Muscle of back (tissue), 11 donors: ENCODE results near the gene PLEKHA6. TPM values are rescaled to one million over a fixed set of nuclear protein-coding genes. Genes with fewer than 3 reads are reported as not detected.

Experiments
- DNase-seq, 3 donors: peaks; one replicate each; pipeline versions ENCODE4 v3.0.0 to v3.0.0-alpha.2; 2013
- polyA plus RNA-seq, 10 donors: library from polyadenylated mRNA; unstranded; fragments of 120-200 nt; gene quantifications; one replicate each; pipeline ENCODE4 v1.2.1, GENCODE V29; 2013; ENCODE audit not compliant: insufficient read length in 10 of 10

PLEKHA6 gene
- polyA plus RNA-seq, 10 donors: 1.7 to 7.2 (median 2.8) TPM

- no peak for DNase-seq
These were observed 20.6 kb upstream of the PLEKHA6 start for GRCh38 chr1:204380293-204380831.

GRCh38 chr1:204377800-204378668 is 18.3 kb upstream of the PLEKHA6 start:
- peak in 1 of 3 donors; percentile 30 for DNase-seq

GRCh38 chr1:204376919-204377799 is 17.4 kb upstream of the PLEKHA6 start:
- DNase-seq: no peak

- DNase-seq: no peak
These were observed 16.7 kb upstream of the PLEKHA6 start for GRCh38 chr1:204376465-204376864.

GRCh38 chr1:204373911-204374310 is 14.2 kb upstream of the PLEKHA6 start:
- DNase-seq: no peak

GRCh38 chr1:204370176-204370575 is 10.4 kb upstream of the PLEKHA6 start:
- DNase-seq: no peak

GRCh38 chr1:204368996-204369726 is 9.4 kb upstream of the PLEKHA6 start:
- no peak for DNase-seq

- DNase-seq: no peak
These were observed 8.2 kb upstream of the PLEKHA6 start for GRCh38 chr1:204367956-204368355.

GRCh38 chr1:204367193-204367858 is 7.6 kb upstream of the PLEKHA6 start:
- no peak for DNase-seq

GRCh38 chr1:204366759-204367158 is 7.0 kb upstream of the PLEKHA6 start:
- DNase-seq: no peak

GRCh38 chr1:204363335-204364114 is 3.8 kb upstream of the PLEKHA6 start:
- peak; percentile 72 to 92 (median 82) for DNase-seq

GRCh38 chr1:204362984-204363334 is 3.2 kb upstream of the PLEKHA6 start:
- no peak for DNase-seq

- no peak for DNase-seq
These were observed 2.1 kb upstream of the PLEKHA6 start for GRCh38 chr1:204361781-204362180.

GRCh38 chr1:204361341-204361771 is 1.6 kb upstream of the PLEKHA6 start:
- no peak for DNase-seq

GRCh38 chr1:204360314-204360713 is 585 bp upstream of the PLEKHA6 start:
- no peak for DNase-seq

GRCh38 chr1:204359131-204359473 is 627 bp downstream of the PLEKHA6 start:
- DNase-seq: no peak

GRCh38 chr1:204358605-204359004 is 1.1 kb downstream of the PLEKHA6 start:
- DNase-seq: no peak

GRCh38 chr1:204357551-204358490 is 1.9 kb downstream of the PLEKHA6 start:
- no peak for DNase-seq

GRCh38 chr1:204356997-204357396 is 2.7 kb downstream of the PLEKHA6 start:
- no peak for DNase-seq
